22Rv1 (cell line): ENCODE results near the gene DNMBP.

Experiments used
- CTCF ChIP-seq: fragments of 450-650 bp; IDR thresholded peaks from 2 replicates; pipeline ENCODE4 v1.5.1; 2017; ENCODE audit warnings: mild to moderate bottlenecking
- ZFX ChIP-seq: fragments of 450-650 bp; IDR thresholded peaks from 2 replicates; pipeline ENCODE4 v1.6.1; 2017; ENCODE audit warnings: antibody characterized with exemption, borderline replicate concordance

- TF ChIP-seq CTCF (no peak), ZFX (no peak)
Measured at GRCh38 chr10:99920901-99921300, 88.8 kb downstream of the DNMBP start.
